K562 (cell line): ENCODE measurements around the gene CDCA5. TPM values are rescaled to one million over a fixed set of nuclear protein-coding genes. Genes with fewer than 3 reads are reported as not detected.

Experiments
- ARHGAP35 ChIP-seq: fragments of 450-650 bp; IDR thresholded peaks from 2 replicates; pipeline ENCODE4 v1.6.1; 2018; ENCODE audit not compliant: partially characterized antibody
- DACH1 ChIP-seq: fragments of 450-650 bp; IDR thresholded peaks from 2 replicates; pipeline ENCODE4 v1.6.1; 2018; ENCODE audit not compliant: partially characterized antibody
- EP300 ChIP-seq: IDR thresholded peaks from 2 replicates; pipeline ENCODE4 v1.6.1; 2012; ENCODE audit warnings: low read length, improper control_type of control experiment
- FOXA3 ChIP-seq, 2 experiments: fragments of 450-650 bp in 1 of 2; sonication (generic) in 1 of 2; formaldehyde crosslinking; IDR thresholded peaks in 1 of 2; conservative IDR thresholded peaks in 1 of 2; 2 replicates each; pipeline versions ENCODE4 v1.4.0 to v1.8.0; 2020 to 2022; ENCODE audit warnings: mild to moderate bottlenecking in 2 of 2, missing genetic modification reagents in 1 of 2
- JUND ChIP-seq, 2 experiments: IDR thresholded peaks; 2 replicates in 1 of 2; 3 replicates in 1 of 2; pipeline ENCODE4 v1.6.1; 2011; ENCODE audit warnings: borderline replicate concordance in 2 of 2, low read depth in 2 of 2, low read length in 2 of 2, improper control_type of control experiment in 1 of 2, missing biosample characterization in 1 of 2, missing genetic modification characterization in 1 of 2, missing genetic modification reagents in 1 of 2
- KLF1 ChIP-seq: fragments of 450-650 bp; IDR thresholded peaks from 2 replicates; pipeline ENCODE4 v1.6.1; 2016; ENCODE audit warnings: missing genetic modification characterization, missing compliant biosample characterization
- LEF1 ChIP-seq: fragments of 450-650 bp; IDR thresholded peaks from 2 replicates; pipeline ENCODE4 v1.6.1; 2016; ENCODE audit warnings: mild to moderate bottlenecking
- RNF2 ChIP-seq: sonication (generic); IDR thresholded peaks from 2 replicates; pipeline ENCODE4 v1.6.1; 2016
- SAFB ChIP-seq: fragments of 200-400 bp; formaldehyde crosslinking; IDR thresholded peaks from 2 replicates; pipeline ENCODE4 v1.6.1; 2017; ENCODE audit warnings: low read depth, low read length, borderline replicate concordance
- SMC3 ChIP-seq: conservative IDR thresholded peaks from 2 replicates; pipeline ENCODE4 v1.6.1; 2011; ENCODE audit warnings: low read depth, low read length, improper control_type of control experiment; ENCODE audit not compliant: insufficient read depth
- SUPT5H ChIP-seq: fragments of 450-650 bp; IDR thresholded peaks from 2 replicates; pipeline ENCODE4 v1.6.1; 2016
- TAF15 ChIP-seq: fragments of 200-400 bp; formaldehyde crosslinking; IDR thresholded peaks from 2 replicates; pipeline ENCODE4 v1.6.1; 2017; ENCODE audit warnings: mild to moderate bottlenecking, low read depth, low read length, moderate library complexity
- TRIM28 ChIP-seq: fragments of 450-650 bp; IDR thresholded peaks from 2 replicates; pipeline ENCODE4 v1.6.1; 2017
- ZNF592 ChIP-seq: fragments of 450-650 bp; IDR thresholded peaks from 2 replicates; pipeline ENCODE4 v1.6.1; 2017; ENCODE audit warnings: antibody characterized with exemption, mild to moderate bottlenecking
- ZSCAN29 ChIP-seq: fragments of 450-650 bp; IDR thresholded peaks from 2 replicates; pipeline ENCODE4 v1.6.1; 2017
- polyA plus RNA-seq, 8 experiments: library from polyadenylated mRNA; depleted of rRNA in 4 of 8; stranded (reverse) in 5 of 8; unstranded in 3 of 8; fragments of >200 nt; fragmentation: Nextera tagmentation in 2 of 8; fragmentation: Illumina TruSeq in 1 of 8; extraction: Ambion mirVana in 2 of 8; extraction: Trizol in 1 of 8; gene quantifications; 2 replicates each; pipeline versions ENCODE4 v1.2.1 to v1.2.3, GENCODE V29; 2011 to 2014; ENCODE audit warnings: inconsistent platforms in 1 of 8, missing spikeins in 1 of 8
- total RNA-seq, 7 experiments: library from RNA; depleted of rRNA in 6 of 7; stranded (reverse); fragments of >200 nt in 6 of 7; fragmentation: Illumina TruSeq in 2 of 7; extraction: Trizol in 2 of 7; gene quantifications; 2 replicates each; pipeline versions ENCODE4 v1.2.1 to v1.2.3, GENCODE V29; 2011 to 2021; ENCODE audit warnings: low replicate concordance in 1 of 7
- TF ChIP-seq, protein P1 (sequence below): sonication (generic); formaldehyde crosslinking; IDR thresholded peaks from 2 replicates; pipeline ENCODE4 v1.8.0; 2022; ENCODE audit warnings: missing genetic modification reagents, mild to moderate bottlenecking, borderline replicate concordance
- TF ChIP-seq, protein P2 (sequence below): sonication (generic); formaldehyde crosslinking; IDR thresholded peaks from 2 replicates; pipeline ENCODE4 v1.8.0; 2022; ENCODE audit warnings: mild to moderate bottlenecking, missing genetic modification reagents

CDCA5 gene
- total and polyA plus RNA-seq, 9 of the 15 experiments (the other 6 are each of a cell fraction or from before 2014, with no cell fraction given), result 18.9 to 94.3 (median 64.6) TPM

- TF ChIP-seq, protein P1, sequence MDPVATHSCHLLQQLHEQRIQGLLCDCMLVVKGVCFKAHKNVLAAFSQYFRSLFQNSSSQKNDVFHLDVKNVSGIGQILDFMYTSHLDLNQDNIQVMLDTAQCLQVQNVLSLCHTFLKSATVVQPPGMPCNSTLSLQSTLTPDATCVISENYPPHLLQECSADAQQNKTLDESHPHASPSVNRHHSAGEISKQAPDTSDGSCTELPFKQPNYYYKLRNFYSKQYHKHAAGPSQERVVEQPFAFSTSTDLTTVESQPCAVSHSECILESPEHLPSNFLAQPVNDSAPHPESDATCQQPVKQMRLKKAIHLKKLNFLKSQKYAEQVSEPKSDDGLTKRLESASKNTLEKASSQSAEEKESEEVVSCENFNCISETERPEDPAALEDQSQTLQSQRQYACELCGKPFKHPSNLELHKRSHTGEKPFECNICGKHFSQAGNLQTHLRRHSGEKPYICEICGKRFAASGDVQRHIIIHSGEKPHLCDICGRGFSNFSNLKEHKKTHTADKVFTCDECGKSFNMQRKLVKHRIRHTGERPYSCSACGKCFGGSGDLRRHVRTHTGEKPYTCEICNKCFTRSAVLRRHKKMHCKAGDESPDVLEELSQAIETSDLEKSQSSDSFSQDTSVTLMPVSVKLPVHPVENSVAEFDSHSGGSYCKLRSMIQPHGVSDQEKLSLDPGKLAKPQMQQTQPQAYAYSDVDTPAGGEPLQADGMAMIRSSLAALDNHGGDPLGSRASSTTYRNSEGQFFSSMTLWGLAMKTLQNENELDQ, result no peak
- TF ChIP-seq KLF1 (tag) (peak; percentile 63), SMC3 (peak; percentile 81), EP300 (peak; percentile 18; the same call in 1 of the 2 replicates), ZNF592 (no peak), SAFB (no peak), SUPT5H (peak; percentile 81), ARHGAP35 (no peak), ZSCAN29 (no peak), JUND (IDR thresholded peaks at IDR 0.05; ENCODE audit: borderline replicate concordance, low read depth, low read length) (peak; percentile 92), JUND (tag; IDR thresholded peaks at IDR 0.05; ENCODE audit: borderline replicate concordance, low read depth, low read length) (peak; percentile 80; the same call in 1 of the 3 replicates), TAF15 (no peak), FOXA3 (CRISPR knock-in tag; conservative IDR thresholded peaks at IDR 0.05 in 1 of 2, IDR thresholded peaks at IDR 0.05 in 1 of 2) (no peak), TRIM28 (no peak), LEF1 (no peak), DACH1 (no peak), RNF2 (0 out of 2 replicates have a peak, but pooled peaks have one; percentile 24)
- TF ChIP-seq, protein P2, sequence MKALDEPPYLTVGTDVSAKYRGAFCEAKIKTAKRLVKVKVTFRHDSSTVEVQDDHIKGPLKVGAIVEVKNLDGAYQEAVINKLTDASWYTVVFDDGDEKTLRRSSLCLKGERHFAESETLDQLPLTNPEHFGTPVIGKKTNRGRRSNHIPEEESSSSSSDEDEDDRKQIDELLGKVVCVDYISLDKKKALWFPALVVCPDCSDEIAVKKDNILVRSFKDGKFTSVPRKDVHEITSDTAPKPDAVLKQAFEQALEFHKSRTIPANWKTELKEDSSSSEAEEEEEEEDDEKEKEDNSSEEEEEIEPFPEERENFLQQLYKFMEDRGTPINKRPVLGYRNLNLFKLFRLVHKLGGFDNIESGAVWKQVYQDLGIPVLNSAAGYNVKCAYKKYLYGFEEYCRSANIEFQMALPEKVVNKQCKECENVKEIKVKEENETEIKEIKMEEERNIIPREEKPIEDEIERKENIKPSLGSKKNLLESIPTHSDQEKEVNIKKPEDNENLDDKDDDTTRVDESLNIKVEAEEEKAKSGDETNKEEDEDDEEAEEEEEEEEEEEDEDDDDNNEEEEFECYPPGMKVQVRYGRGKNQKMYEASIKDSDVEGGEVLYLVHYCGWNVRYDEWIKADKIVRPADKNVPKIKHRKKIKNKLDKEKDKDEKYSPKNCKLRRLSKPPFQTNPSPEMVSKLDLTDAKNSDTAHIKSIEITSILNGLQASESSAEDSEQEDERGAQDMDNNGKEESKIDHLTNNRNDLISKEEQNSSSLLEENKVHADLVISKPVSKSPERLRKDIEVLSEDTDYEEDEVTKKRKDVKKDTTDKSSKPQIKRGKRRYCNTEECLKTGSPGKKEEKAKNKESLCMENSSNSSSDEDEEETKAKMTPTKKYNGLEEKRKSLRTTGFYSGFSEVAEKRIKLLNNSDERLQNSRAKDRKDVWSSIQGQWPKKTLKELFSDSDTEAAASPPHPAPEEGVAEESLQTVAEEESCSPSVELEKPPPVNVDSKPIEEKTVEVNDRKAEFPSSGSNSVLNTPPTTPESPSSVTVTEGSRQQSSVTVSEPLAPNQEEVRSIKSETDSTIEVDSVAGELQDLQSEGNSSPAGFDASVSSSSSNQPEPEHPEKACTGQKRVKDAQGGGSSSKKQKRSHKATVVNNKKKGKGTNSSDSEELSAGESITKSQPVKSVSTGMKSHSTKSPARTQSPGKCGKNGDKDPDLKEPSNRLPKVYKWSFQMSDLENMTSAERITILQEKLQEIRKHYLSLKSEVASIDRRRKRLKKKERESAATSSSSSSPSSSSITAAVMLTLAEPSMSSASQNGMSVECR (CRISPR knock-in tag), result peak; percentile 96
Observed at GRCh38 chr11:65117206-65118096, 33.6 kb upstream of the CDCA5 start, which contains the start of gene ZNHIT2 (continued).
